Progenitor cell of endocrine pancreas (in vitro differentiated cells): ENCODE results near the gene LURAP1L. TPM values are rescaled to one million over a fixed set of nuclear protein-coding genes. Genes with fewer than 3 reads are reported as not detected.

ENCODE experiments used
- DNase-seq: peaks from one replicate; pipeline ENCODE4 v3.0.0; 2021; ENCODE audit warnings: low spot score; ENCODE audit not compliant: unreplicated experiment
- H3K27ac Mint-ChIP-seq: 2 replicates; pipeline ENCODE4 v1.8.0; 2021; ENCODE audit warnings: mild to moderate bottlenecking, moderate library complexity, mixed read lengths
- H3K27me3 Mint-ChIP-seq: 2 replicates; pipeline ENCODE4 v1.8.0; 2021; ENCODE audit warnings: mixed read lengths
- H3K36me3 Mint-ChIP-seq: 2 replicates; pipeline ENCODE4 v1.8.0; 2022; ENCODE audit warnings: mixed read lengths; ENCODE audit not compliant: insufficient read depth
- H3K4me1 Mint-ChIP-seq: 2 replicates; pipeline ENCODE4 v1.8.0; 2021; ENCODE audit warnings: low read depth, mixed read lengths
- H3K4me3 Mint-ChIP-seq: 2 replicates; pipeline ENCODE4 v1.8.0; 2021; ENCODE audit warnings: low read depth, mild to moderate bottlenecking, moderate library complexity, mixed read lengths
- H3K9me3 Mint-ChIP-seq: 2 replicates; pipeline ENCODE4 v1.8.0; 2021; ENCODE audit warnings: low read depth, mixed read lengths
- CTCF ChIP-seq: fragments of 200-600 bp; sonication (generic); IDR thresholded peaks from one replicate; pipeline ENCODE4 v1.5.0; 2021; ENCODE audit warnings: antibody characterized with exemption, mild to moderate bottlenecking; ENCODE audit not compliant: unreplicated experiment
- total RNA-seq: library from RNA; stranded (reverse); gene quantifications from 2 replicates; pipeline ENCODE4 v1.2.1, GENCODE V29; 2021

LURAP1L gene
- total RNA-seq, 1 donor from 2014 or later = 11.4 TPM

DNA sequence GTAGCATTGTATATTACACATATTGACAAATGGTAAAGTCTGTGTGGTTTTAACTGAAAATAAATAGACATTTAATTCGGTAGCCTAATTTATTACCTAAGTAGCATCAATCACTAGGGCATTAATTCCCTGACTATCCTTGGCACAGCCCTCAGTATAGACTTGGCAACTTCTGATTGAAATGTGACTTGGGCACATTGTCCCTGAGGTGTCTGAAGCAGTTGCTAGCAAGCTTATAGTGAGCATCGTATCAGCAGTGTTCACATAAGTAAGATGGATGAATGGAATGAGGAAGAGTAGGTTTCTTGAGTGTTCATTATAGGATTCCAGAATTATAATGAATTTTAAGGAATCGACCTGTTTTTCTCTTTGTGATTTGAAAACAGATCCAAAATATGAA, 16.1 kb downstream of the LURAP1L start:
- Mint-ChIP-seq H3K4me3 (no peak overlapping the region), H3K27me3 (no peaks in the 10 kb centered on the region), H3K27ac (no peak overlapping the region), H3K36me3 (no peaks in the 10 kb centered on the region), H3K9me3 (no peaks in the 10 kb centered on the region), H3K4me1 (peaks cover 27% of the 10 kb centered on the region)
- no peak for DNase-seq
- no peak for TF ChIP-seq CTCF

GRCh38 chr9:12794101-12794799, 19.4 kb downstream of the LURAP1L start:
- Mint-ChIP-seq H3K4me3 (no peak overlapping the region), H3K4me1 (peaks cover 31% of the 10 kb centered on the region), H3K9me3 (no peaks in the 10 kb centered on the region), H3K27me3 (no peaks in the 10 kb centered on the region), H3K36me3 (no peaks in the 10 kb centered on the region), H3K27ac (no peak overlapping the region)
- no peak for DNase-seq
- TF ChIP-seq CTCF = no peak

GRCh38 chr9:12796601-12797000, 21.8 kb downstream of the LURAP1L start:
- Mint-ChIP-seq H3K36me3 (no peaks in the 10 kb centered on the region), H3K27ac (no peak overlapping the region), H3K4me3 (no peak overlapping the region), H3K27me3 (no peaks in the 10 kb centered on the region), H3K4me1 (peaks cover 18% of the 10 kb centered on the region), H3K9me3 (no peaks in the 10 kb centered on the region)
- DNase-seq = no peak
- TF ChIP-seq CTCF = no peak

DNA sequence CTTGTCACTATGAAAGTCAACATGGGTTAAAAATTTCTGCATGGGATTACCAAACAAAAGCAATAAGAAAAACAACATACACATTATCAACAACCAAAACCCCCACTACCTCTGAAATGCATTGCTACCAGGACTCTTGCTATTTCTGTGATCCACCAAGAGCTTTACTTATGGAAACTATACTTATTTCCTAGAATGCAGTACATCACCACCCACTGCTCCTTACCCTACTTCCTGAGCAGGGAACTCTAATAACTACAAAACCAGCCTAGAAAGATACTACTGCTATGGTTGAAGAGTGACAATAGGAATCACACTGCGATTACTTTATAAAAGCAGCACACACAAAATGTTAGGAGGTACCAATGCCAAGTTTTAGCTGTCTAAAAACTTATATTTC, 22.2 kb downstream of the LURAP1L start:
- Mint-ChIP-seq H3K36me3 (no peaks in the 10 kb centered on the region), H3K4me1 (peaks cover 14% of the 10 kb centered on the region), H3K27ac (peak overlapping the region; percentile 71), H3K27me3 (no peaks in the 10 kb centered on the region), H3K9me3 (no peaks in the 10 kb centered on the region), H3K4me3 (no peak overlapping the region)
- TF ChIP-seq CTCF = no peak
- no peak for DNase-seq

- Mint-ChIP-seq H3K4me1 (peaks cover 14% of the 10 kb centered on the region), H3K36me3 (no peaks in the 10 kb centered on the region), H3K9me3 (no peaks in the 10 kb centered on the region), H3K27me3 (no peaks in the 10 kb centered on the region), H3K27ac (no peak overlapping the region), H3K4me3 (no peak overlapping the region)
- DNase-seq = no peak
- TF ChIP-seq CTCF = no peak
These were observed 23.4 kb downstream of the LURAP1L start for GRCh38 chr9:12798066-12798770.
